GM12873 (cell line): Measurements from ENCODE around the gene KCNH4.

Source experiments
- TF ChIP-seq, protein P1 (sequence below): IDR thresholded peaks from 2 replicates; pipeline ENCODE4 v1.5.1; 2012; ENCODE audit warnings: low read depth, mild to moderate bottlenecking, moderate library complexity, low read length, control low read depth; ENCODE audit not compliant: insufficient read depth; ENCODE audit errors: missing control alignments

KCNH4 gene

DNA sequence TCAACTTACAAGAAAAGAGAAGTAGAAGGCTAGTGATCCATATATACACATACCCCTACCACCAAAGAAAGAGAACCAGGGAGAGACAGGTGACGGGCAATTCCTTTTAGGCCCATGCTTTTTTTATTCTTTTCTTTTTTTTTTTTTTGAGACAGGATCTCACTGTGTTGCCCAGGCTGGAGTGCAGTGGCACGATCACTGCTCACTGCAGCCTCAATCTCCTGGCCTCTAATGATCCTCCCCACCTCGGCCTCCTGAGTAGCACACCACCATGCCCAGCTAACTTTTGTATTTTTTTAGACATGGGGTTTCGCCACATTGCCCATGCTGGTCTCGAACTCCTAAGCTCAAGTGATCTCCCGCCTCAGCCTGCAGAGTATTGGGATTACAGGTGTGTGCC, 53.5 kb downstream of the KCNH4 start:
- TF ChIP-seq, protein P1, sequence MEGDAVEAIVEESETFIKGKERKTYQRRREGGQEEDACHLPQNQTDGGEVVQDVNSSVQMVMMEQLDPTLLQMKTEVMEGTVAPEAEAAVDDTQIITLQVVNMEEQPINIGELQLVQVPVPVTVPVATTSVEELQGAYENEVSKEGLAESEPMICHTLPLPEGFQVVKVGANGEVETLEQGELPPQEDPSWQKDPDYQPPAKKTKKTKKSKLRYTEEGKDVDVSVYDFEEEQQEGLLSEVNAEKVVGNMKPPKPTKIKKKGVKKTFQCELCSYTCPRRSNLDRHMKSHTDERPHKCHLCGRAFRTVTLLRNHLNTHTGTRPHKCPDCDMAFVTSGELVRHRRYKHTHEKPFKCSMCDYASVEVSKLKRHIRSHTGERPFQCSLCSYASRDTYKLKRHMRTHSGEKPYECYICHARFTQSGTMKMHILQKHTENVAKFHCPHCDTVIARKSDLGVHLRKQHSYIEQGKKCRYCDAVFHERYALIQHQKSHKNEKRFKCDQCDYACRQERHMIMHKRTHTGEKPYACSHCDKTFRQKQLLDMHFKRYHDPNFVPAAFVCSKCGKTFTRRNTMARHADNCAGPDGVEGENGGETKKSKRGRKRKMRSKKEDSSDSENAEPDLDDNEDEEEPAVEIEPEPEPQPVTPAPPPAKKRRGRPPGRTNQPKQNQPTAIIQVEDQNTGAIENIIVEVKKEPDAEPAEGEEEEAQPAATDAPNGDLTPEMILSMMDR: no peak

DNA sequence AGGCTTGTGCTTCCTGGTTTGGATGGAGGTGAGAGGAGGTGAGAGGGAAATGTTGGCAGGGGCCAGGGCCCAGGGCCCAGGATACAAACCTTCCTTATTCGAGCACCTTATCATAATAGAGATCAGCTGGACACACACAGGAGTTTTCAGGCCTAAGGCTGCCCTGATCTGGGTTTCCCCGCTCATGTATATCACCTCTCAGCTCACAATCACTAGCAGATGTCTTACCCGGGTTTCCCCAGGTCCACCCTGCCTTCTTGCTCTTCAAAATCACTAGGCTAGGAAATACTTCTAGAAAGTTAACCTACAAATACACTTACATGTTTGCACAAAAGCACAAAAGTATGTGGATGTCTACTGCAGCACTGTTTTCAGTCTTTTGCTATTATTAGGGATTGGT, 54.1 kb downstream of the KCNH4 start:
- TF ChIP-seq, protein P1: no peak

DNA sequence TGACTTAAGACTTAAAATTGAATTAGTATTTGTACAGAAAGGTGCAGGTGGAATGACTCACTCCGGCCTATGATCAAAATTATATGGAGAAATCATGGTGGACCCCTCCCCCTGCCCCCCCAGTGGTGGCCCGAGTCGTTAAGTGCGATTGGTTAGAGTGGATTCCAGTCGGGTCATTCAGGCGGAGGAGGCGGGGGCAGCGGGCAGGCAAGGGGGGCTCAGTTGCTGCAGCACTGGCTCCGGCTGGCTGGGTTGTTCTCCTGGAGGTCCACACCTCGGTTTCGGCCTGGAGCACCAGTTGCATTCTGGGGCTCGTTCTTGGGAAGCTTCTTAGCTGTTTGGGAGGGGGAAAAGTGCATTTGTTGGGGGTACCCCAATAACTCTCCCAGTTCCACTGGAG, 55.4 kb downstream of the KCNH4 start:
- TF ChIP-seq, protein P1: no peak

DNA sequence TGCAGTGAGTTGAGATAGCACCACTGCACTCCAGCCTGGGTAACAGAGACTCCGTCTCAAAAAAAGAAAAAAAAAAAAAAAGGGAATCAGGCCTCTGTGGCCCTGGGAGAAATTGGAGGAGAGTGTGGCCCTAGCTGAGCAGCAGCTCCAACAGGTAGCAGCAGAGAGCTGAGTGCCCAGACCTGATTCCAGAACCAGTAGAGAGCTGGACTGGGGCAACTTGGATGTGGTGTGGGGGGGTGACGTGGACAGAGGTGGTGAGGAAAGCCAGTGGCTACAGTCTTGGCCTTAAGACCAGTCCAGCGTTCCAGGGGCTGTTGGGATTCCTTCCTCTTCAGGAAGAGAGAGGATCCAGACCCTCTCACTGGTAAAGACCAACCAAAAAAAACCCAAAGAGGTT, 56.7 kb downstream of the KCNH4 start:
- TF ChIP-seq, protein P1: no peak

DNA sequence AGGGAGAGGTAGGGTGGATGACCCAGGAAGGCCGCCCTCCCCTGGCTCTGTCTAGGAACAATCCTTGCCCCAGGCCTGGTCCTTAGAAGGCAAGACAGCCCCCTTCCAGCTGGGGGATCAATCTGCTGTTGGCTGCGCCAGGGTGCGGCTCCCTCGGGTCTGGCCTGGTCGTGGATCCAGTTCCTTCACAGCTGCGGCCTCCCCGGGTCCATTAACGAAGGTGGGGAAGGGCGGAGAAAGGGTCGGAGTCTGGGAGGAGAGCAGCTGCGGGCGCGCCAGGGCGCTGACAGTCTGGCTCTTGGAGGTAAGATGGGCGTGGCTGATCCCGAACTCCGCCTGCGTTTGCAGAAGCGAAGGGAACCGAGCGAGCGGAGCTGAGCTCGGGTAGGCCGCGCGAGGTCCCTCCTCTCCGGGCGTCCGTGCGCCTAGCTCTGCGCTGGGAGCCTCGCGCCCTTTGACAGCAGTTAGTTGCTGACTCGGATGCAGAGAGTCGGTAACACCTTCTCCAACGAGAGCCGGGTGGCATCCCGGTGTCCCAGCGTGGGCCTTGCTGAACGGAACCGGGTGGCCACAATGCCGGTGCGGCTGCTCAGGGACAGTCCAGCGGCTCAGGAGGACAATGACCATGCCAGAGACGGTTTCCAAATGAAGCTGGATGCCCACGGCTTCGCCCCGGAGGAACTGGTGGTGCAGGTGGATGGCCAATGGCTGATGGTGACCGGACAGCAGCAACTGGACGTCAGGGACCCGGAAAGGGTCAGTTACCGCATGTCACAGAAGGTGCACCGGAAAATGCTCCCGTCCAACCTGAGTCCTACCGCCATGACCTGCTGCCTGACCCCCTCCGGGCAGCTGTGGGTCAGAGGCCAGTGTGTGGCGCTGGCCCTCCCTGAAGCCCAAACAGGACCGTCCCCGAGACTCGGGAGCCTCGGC, 58.3 kb downstream of the KCNH4 start, which contains the start of gene HSPB9:
HSPB9 (plus strand) TSS at position 434 of the 933 bp plus-strand sequence; CDS start at position 481, 47 bp downstream.
- TF ChIP-seq, protein P1: no peak

DNA sequence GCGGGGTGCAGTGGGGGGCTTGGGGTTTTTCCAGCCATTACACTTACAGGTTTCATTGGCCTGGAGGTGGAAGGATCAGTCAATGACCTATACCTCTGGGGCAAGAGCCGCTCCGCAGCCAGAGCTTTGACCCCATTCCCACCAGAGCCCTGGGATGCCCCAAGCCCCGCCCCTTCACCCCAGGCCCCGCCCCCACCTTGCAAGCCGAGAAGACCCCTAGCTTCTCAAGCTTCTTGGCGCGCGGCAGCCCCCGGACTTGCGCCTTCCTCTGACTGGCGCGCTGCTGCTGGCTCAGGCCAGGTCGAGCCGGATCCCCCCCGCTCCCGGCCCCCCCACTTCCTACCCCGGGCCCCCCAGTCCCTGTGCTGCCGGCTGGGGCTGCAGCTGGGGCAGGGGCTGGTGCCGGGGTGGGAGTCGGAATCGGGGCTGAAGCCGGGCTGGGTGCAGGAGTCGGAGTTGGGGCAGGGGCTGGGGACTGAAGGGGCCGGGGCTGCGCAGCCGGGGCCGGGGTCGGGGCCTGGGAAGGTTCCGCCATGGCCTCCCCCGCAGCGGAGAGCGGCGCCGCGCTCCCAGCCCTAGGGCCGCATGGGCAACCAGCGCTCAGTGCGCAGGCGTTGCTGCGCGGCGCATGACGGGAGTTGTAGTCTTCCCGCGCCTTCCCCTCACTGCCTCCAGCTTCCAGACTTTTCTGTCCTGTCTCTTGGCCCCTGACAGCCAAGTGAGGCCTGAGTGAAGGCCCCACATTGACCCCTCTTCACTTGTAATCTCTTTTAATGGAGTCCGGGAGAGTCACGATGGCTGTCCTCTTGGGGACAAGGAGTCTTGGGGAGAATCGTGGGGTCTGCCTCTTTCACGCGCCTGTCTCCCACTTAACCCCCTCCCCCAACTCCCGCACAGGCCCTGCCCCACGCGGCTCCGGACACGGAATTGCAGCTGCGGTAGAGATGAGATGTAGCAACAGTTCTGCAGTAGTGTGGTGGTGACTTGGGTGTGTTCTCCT, 59.9 kb downstream of the KCNH4 start, which contains the start of gene KAT2A:
KAT2A (minus strand) TSS at position 598 of the 1,000 bp plus-strand sequence; CDS start at position 535, 63 bp downstream.
- TF ChIP-seq, protein P1: no peak
